Natural killer cell treated with Interleukin-12 subunit alpha and Interleukin-12 subunit beta and Interleukin-15 and Interleukin-18, amount 100 ng/mL, for 72 hours (primary cell): Measurements from ENCODE around the gene ALKBH2. TPM values are rescaled to one million over a fixed set of nuclear protein-coding genes. Genes with fewer than 3 reads are reported as not detected.

Experiments used
- ATAC-seq, 2 donors: fragments of 150-1000 bp; cut with Tn5 transposase in 1 of 2; sonication (Bioruptor Pico), chemical (Tn5 transposase) in 1 of 2; 2 replicates each; pipeline ENCODE4 v1.10.0; 2021
- DNase-seq: peaks from one replicate; pipeline ENCODE4 v3.0.0; 2022; ENCODE audit warnings: low spot score
- H3K27ac Mint-ChIP-seq, 2 donors: 1 replicate in 1 of 2; 2 replicates in 1 of 2; pipeline ENCODE4 v1.8.0; 2022; ENCODE audit warnings: mixed read lengths in 2 of 2, mild to moderate bottlenecking in 1 of 2, moderate library complexity in 1 of 2
- H3K27me3 Mint-ChIP-seq, 2 donors: 1 replicate in 1 of 2; 2 replicates in 1 of 2; pipeline ENCODE4 v1.8.0; 2022; ENCODE audit warnings: mixed read lengths in 2 of 2
- H3K36me3 Mint-ChIP-seq: one replicate; pipeline ENCODE4 v1.8.0; 2022; ENCODE audit warnings: mixed read lengths
- H3K4me1 Mint-ChIP-seq, 2 donors: 1 replicate in 1 of 2; 2 replicates in 1 of 2; pipeline ENCODE4 v1.8.0; 2022; ENCODE audit warnings: low read depth in 2 of 2, mixed read lengths in 2 of 2, mild to moderate bottlenecking in 1 of 2
- H3K4me3 Mint-ChIP-seq: one replicate; pipeline ENCODE4 v1.8.0; 2022; ENCODE audit warnings: mixed read lengths
- H3K9me3 Mint-ChIP-seq: 2 replicates; pipeline ENCODE4 v1.8.0; 2022; ENCODE audit warnings: mixed read lengths
- total RNA-seq, 2 donors: library from RNA; stranded (reverse); gene quantifications; one replicate each; pipeline ENCODE4 v1.2.3, GENCODE V29; 2022

The ALKBH2 gene
- total RNA-seq, 2 donors from 2014 or later, result 13.7 to 28.6 TPM

DNA sequence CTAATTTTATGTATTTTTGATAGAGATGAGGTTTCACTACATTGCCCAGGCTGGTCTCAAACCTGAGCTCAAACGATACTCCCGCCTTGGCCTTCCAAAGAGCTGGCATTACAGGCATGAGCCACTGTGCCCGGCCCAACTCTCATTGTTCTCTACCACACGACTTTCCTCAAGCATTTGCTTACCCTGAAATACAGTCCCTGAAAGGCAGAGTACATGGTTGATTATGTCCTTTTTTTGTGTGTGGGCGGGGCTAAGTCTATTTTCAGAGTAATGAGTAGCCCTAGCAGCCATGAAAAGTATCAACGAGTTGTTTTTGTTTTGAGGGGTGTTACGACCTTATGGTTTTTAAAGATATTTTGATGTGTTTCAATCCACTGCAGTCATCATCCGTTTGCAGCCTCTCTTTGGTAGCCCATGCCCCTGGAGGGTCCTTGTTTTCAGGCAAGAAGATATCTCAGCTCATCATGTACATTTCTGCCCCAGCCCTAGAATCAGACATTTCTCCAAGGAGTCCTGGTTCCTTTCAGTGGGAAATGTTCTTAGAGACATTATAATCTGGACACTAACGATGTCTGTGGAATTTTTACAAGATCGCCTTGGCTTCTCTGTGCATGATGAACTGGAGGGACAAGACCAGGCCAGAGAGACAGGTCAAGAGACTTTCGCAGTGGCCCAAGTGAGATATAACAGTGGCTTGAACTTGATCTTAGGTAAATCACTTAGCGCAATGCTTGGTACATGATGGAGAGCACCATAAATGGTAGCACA is 31.8 kb upstream of the ALKBH2 start:
- H3K27ac Mint-ChIP-seq, result no peak overlapping the region
- DNase-seq (no peak), ATAC-seq (no peak)
- H3K4me3 Mint-ChIP-seq, result no peak overlapping the region
- H3K36me3 Mint-ChIP-seq, result no peaks in the 10 kb centered on the region
- H3K4me1 Mint-ChIP-seq, result peaks cover 0 to 6% of the 10 kb centered on the region in 2 donors
- no peaks in the 10 kb centered on the region for H3K27me3 Mint-ChIP-seq
- no peaks in the 10 kb centered on the region for H3K9me3 Mint-ChIP-seq

DNA sequence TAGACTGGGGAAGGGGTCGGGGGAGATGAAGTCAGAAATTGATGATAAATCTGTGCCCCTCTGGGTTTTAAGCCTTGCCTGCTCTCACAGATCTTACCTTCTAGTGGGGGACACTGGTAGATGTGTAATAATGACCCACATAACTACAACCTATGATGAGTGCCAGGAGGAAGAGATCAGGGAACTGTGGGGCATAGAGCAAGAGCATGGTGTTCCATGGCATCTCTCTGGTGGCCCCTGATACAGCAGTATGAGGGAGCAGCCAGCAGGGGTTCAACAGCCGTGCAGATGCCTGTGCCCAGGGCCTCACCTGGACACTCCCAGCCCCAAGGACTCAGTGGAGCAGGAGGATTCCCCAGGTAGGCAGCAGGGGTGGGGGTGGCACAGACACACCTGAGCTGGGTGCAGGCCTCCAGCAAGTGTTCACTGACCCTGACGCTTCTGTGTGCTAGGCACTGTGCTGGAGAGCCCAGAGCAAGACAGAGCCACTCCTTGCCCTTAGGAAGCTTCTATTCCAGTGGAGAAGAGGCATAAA is 28.1 kb upstream of the ALKBH2 start:
- Mint-ChIP-seq H3K27ac (no peak overlapping the region), H3K9me3 (no peaks in the 10 kb centered on the region), H3K36me3 (no peaks in the 10 kb centered on the region), H3K4me1 (peaks cover 0 to 6% of the 10 kb centered on the region in 2 donors), H3K4me3 (no peak overlapping the region), H3K27me3 (no peaks in the 10 kb centered on the region)
- DNase-seq, result no peak
- ATAC-seq, result peak in 1 of 2 donors; percentile 45

DNA sequence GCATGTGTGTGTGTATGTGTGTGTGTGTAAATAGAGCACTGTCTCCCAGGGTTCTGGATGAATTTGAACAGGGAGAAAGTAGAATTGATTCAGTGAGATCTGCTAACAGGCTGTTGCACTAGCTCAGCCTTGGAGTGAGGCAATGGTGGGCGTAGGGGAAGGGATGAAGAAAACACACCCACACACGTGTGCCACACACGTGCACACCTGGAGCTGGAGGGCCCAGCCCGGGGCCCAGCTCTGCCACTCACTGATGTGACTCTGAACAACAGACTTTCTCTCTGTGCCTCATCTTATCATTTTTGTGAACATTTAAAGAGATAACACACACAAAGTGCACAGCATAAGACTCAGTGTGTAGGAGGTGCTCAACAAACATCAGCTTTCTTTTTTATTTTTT is 27.3 kb upstream of the ALKBH2 start:
- Mint-ChIP-seq H3K27ac (no peak overlapping the region), H3K27me3 (no peaks in the 10 kb centered on the region), H3K4me3 (no peak overlapping the region), H3K4me1 (peaks cover 2 to 4% of the 10 kb centered on the region in 2 donors), H3K36me3 (no peaks in the 10 kb centered on the region), H3K9me3 (no peaks in the 10 kb centered on the region)
- DNase-seq (no peak), ATAC-seq (peak in 1 of 2 donors; percentile 48)

DNA sequence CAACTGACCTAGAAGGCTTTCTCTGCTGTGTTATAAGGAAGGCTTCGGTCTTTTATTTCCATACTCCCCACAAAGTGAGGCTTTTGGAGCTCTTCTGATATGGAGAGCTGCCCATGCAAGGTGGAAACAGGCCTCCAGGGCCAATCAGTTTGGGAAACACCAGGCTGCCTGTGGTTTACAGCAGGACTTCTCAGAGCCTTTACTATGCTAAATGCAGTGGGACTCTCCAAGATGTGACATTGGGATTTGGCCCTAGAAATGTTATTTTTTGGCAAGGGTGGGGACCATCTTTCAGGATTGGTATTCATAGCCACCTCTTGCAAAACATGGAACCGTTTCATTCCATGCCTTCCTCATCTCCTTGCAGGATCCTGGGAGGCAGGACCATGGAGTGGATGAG is 26.8 kb upstream of the ALKBH2 start:
- DNase-seq, result no peak
- Mint-ChIP-seq H3K27me3 (no peaks in the 10 kb centered on the region), H3K9me3 (no peaks in the 10 kb centered on the region), H3K4me3 (no peak overlapping the region), H3K27ac (no peak overlapping the region), H3K36me3 (no peaks in the 10 kb centered on the region), H3K4me1 (peaks cover 0 to 5% of the 10 kb centered on the region in 2 donors)
- no peak for ATAC-seq

DNA sequence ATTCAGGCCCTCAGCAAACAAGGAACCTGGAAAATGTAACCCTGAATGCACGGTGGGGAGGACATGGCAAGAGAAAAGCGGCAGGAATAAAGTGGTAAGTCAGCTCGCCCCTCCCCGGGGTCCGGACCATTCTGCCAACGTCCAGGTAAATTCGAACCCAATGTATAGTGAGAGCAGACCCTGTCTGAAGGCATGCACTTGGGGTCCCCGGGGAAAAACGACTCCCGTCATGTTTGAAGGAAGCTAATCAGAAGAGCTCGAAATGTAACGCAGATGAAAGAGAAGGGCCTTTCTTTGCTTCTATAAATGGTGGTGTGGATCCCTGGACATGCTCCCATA is 23.3 kb upstream of the ALKBH2 start:
- ATAC-seq (no peak), DNase-seq (no peak)
- H3K4me3 Mint-ChIP-seq, result no peak overlapping the region
- H3K9me3 Mint-ChIP-seq, result no peaks in the 10 kb centered on the region
- no peak overlapping the region for H3K27ac Mint-ChIP-seq
- H3K4me1 Mint-ChIP-seq, result peaks cover 0 to 5% of the 10 kb centered on the region in 2 donors
- H3K27me3 Mint-ChIP-seq, result no peaks in the 10 kb centered on the region
- no peaks in the 10 kb centered on the region for H3K36me3 Mint-ChIP-seq

DNA sequence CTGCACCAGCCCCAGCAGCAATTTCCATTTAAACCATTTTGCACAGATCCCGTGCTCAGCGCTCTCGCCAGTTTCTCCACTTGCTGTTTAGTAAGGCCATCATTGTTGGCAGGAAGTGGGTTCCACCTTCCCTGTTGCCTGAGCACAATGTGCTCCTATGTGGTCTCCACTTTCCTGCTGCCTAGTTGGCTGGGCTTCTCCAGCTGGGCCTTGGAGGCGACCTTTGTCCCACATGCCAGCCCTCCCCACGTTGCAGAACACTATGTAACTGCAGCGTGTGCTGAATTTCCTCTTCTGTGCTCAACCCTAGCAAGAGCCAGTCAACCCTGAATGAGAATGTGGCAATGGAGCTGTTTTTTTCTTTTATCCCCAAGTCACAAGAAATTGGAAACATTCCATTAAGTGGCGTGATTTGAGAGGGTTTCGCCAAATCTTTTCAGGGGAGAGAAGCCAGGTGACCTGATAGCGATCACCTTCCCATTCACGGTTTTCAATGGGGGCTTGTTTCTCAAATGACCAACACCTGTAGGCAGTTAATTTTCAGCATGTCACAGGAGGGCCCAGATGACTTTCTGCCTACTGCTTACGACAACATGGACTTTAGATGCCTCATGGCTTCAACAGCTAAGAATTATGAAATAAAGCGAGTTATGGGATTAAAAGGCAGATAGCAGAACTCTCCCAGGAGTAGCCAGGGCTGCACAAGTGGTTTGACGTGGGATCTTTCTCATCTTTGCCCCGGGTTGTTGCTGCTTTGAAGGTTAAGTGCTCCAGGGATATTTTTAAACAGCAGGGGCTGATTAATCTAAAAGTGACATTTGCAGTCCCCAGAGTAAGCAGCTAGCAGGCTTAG is 22.7 kb upstream of the ALKBH2 start, which contains the start of gene ACACB:
Gene ACACB (plus strand): TSS at position 830 of the 853 bp plus-strand sequence. CDS start 22,819 bp downstream, outside the sequence.
- Mint-ChIP-seq H3K4me1 (peaks cover 0 to 5% of the 10 kb centered on the region in 2 donors), H3K9me3 (no peaks in the 10 kb centered on the region), H3K36me3 (no peaks in the 10 kb centered on the region), H3K27me3 (no peaks in the 10 kb centered on the region), H3K27ac (no peak within 1 kb of the TSS), H3K4me3 (no peak within 1 kb of the TSS)
- no peak for ATAC-seq
- no peak for DNase-seq

DNA sequence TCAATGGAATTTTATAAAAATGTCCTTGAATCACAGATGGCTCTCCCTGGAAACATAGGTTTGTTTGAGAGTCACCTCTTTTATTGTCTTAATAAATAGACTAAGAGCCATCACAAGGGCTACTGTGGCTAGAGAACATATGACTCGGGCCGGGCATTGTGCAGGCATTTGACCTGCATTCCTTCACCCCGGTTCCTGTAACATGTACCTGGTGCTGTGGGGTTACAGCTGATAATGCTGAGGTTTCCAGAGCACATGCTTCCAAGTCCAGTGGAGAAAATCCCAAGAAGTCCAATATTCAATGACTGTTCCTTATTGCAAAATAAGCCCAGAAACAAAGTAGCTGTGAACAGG is 22.1 kb upstream of the ALKBH2 start:
- DNase-seq (no peak), ATAC-seq (no peak)
- Mint-ChIP-seq H3K4me1 (peaks cover 0 to 5% of the 10 kb centered on the region in 2 donors), H3K36me3 (no peaks in the 10 kb centered on the region), H3K27me3 (no peaks in the 10 kb centered on the region), H3K4me3 (no peak overlapping the region), H3K27ac (no peak overlapping the region), H3K9me3 (no peaks in the 10 kb centered on the region)

DNA sequence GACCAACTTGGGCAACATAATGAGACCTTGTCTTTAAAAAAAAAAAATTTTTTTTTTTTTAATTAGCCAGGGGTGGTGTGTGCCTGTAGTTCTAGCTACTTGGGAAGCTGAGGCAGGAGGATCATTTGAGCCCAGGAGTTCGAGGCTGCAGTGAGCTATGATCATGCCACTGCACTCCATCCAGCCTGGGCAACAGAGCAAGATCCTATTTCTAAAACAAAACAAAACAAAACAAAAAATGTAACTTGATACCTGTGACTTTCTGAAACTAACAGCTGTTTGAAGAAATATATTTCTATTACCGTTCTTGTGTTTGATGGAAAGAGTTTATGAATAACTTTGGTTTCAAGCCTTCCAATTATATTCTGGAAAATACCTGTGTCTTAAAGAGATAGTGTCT is 21.4 kb upstream of the ALKBH2 start:
- Mint-ChIP-seq H3K9me3 (no peaks in the 10 kb centered on the region), H3K36me3 (no peaks in the 10 kb centered on the region), H3K27ac (no peak overlapping the region), H3K4me3 (no peak overlapping the region), H3K4me1 (peaks cover 0 to 5% of the 10 kb centered on the region in 2 donors), H3K27me3 (no peaks in the 10 kb centered on the region)
- DNase-seq, result no peak
- ATAC-seq, result no peak

DNA sequence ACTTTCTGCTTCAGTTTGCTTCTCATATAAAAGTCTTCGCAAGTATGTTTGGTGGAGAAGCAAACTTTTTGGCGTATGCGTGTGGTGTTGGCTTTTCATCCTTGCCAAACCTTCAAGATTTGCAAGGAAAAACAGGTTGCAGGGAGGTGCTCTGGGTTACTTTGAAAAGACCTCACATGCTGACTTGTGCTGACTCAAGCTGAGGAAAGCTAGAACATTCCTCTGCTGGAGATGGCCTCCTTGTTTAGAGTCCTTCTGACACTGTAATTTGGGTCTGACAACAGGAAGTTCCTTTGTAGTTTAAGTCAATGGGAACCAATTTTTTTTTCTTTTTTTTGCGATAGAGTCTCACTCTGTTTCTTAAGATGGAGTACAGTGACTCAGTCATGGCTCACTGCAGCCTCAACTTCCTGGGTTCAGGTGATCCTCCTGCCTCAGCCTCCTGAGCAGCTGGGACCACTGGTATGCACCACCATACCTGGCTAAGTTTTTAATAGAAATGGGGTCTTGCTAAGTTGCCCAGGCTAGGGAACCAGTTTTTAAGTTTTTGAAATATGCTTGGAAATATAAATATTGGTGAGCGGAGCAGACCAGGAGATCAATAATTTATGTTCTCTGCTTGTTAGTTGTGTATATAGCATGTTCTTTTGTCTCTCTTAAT is 20.5 kb upstream of the ALKBH2 start:
- no peak for DNase-seq
- no peaks in the 10 kb centered on the region for H3K27me3 Mint-ChIP-seq
- H3K36me3 Mint-ChIP-seq, result no peaks in the 10 kb centered on the region
- H3K27ac Mint-ChIP-seq, result no peak overlapping the region
- no peak overlapping the region for H3K4me3 Mint-ChIP-seq
- peaks cover 0 to 5% of the 10 kb centered on the region in 2 donors for H3K4me1 Mint-ChIP-seq
- ATAC-seq, result no peak
- H3K9me3 Mint-ChIP-seq, result no peaks in the 10 kb centered on the region

DNA sequence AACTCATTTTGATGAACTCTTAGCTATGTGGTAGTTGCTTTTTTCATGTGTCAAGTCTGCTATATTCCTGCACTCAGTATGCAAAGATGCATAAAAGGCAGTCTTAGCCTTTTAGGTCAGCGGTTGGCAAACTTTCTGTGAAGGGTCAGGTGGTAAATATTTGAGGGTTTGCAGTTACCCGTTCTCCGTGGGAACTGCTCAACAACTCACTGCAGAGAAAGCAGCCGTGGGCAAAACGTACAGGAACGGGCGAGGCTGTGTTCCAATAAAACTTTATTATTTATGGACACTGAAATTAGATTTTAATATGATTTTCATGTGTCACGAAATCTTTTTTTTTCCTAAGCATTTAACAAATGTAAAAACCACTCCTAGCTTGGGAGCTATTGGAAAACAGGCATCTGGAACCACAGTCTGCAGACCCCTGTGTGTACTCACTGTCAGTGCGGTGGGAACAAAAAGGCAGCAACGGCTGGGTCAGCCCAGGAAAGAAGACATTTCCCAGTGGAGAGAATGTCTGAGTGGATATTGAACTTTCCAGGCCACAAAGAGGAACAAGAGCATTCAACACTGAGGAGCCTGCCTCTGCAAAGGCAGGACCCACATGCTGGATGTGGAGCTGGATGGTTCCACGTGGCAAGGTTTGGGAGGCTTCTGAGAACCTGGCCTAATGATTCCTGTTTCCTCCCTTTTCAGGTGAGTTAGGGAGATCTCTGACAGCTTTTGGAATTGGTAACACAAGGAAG is 19.6 kb upstream of the ALKBH2 start:
- DNase-seq, result no peak
- no peak overlapping the region for H3K4me3 Mint-ChIP-seq
- no peak for ATAC-seq
- H3K27me3 Mint-ChIP-seq, result no peaks in the 10 kb centered on the region
- H3K9me3 Mint-ChIP-seq, result no peaks in the 10 kb centered on the region
- H3K4me1 Mint-ChIP-seq, result peaks cover 0 to 5% of the 10 kb centered on the region in 2 donors
- peaks cover 2% of the 10 kb centered on the region for H3K36me3 Mint-ChIP-seq
- H3K27ac Mint-ChIP-seq, result no peak overlapping the region

DNA sequence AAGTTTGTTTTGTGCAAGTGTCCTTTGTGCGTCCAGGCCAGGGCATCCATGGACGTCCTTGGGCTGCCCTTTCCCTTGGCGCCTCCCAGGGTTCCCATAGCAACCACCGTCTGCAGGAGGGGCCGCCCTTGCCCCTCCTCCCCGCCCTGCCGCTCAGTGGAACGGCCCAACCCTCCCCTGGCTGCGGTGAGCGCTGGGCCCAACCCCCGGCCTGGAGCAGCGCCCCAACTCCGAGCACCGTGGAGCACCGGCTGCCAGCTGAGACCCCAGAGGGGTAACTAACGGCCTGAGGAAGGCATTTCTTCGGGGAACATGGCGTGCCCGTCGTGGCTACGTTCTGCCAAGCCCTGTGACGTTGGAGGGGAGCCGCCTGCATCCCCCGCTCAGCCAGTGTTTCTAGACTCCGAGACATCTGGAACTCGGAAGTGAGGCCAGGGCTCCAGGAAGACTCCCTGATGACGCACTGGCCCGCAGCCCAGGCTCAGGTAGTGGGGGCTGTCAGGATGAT is 17.8 kb upstream of the ALKBH2 start:
- Mint-ChIP-seq H3K36me3 (peaks cover 6% of the 10 kb centered on the region), H3K27ac (no peak overlapping the region), H3K4me1 (peaks cover 0 to 5% of the 10 kb centered on the region in 2 donors), H3K9me3 (no peaks in the 10 kb centered on the region), H3K27me3 (no peaks in the 10 kb centered on the region), H3K4me3 (peak overlapping the region; percentile 63)
- no peak for DNase-seq
- ATAC-seq, result peak; percentile 57 to 80

DNA sequence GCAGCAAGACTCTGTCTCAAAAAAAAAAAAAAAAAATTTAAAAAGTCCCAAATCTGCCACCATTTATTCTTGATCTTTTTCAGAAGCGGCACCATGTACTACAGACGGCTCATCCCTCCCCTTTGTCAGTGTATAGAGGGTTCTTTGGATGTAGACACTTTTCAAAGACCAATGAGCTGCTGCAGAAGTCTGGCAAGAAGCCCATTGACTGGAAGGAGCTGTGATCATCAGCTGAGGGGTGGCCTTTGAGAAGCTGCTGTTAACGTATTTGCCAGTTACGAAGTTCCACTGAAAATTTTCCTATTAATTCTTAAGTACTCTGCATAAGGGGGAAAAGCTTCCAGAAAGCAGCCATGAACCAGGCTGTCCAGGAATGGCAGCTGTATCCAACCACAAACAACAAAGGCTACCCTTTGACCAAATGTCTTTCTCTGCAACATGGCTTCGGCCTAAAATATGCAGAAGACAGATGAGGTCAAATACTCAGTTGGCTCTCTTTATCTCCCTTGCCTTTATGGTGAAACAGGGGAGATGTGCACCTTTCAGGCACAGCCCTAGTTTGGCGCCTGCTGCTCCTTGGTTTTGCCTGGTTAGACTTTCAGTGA is 16.6 kb upstream of the ALKBH2 start:
- Mint-ChIP-seq H3K4me3 (no peak overlapping the region), H3K27ac (no peak overlapping the region), H3K36me3 (peaks cover 14% of the 10 kb centered on the region), H3K27me3 (no peaks in the 10 kb centered on the region), H3K4me1 (no peaks in the 10 kb centered on the region), H3K9me3 (no peaks in the 10 kb centered on the region)
- ATAC-seq (no peak), DNase-seq (no peak)

DNA sequence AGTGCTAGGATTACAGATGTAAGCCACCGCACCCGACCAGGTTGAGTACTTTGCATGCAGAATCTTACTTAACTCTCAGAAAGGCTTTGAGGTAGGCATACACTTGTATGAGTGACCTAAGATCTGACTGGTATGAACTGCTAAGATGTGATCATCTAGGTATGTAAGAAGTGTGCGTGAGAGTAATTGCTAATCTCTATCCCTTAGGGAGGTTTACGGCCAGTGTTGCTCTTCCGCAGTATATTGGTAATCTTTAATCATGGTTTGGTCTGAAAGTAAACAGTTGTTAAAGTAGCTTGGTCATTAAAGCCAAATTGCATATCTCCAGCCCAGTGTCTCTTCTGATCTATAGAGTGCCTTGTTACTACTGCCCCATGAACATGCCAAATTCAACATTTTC is 11.9 kb upstream of the ALKBH2 start:
- ATAC-seq (no peak), DNase-seq (no peak)
- peaks cover 5 to 6% of the 10 kb centered on the region in 2 donors for H3K4me1 Mint-ChIP-seq
- no peak overlapping the region for H3K27ac Mint-ChIP-seq
- no peak overlapping the region for H3K4me3 Mint-ChIP-seq
- no peaks in the 10 kb centered on the region for H3K27me3 Mint-ChIP-seq
- H3K36me3 Mint-ChIP-seq, result peaks cover 25% of the 10 kb centered on the region
- no peaks in the 10 kb centered on the region for H3K9me3 Mint-ChIP-seq
